ENCODE data around the gene DCUN1D3.

DNA sequence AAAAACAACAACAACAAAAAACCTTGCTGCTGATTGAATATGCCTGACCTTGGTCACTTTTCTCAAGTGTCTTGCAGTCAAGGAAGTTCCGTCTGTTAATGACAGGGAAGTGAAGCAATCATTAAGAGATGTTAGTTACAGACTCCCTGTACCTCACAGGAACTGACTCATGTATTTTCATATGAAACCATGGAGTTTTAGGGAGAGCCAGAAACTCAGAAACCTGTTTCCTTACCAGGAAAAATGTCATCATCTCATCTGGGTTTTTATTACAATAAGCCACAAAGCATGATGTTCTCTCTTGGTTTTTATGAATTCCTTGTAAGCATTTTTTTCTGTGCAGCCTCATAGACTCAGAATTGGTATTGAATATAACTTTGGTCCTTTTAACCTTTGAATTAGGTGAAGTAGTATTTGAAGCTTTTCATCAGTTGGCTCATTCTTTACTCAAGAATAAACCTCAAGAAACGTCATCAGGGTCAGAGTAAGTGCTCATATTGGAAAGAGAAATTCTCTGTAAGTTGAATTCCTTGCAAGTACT, 10.7 kb upstream of the DCUN1D3 start:
- no peak for TF ChIP-seq POLR2A (IDR thresholded peaks at IDR 0.05)
- TF ChIP-seq, protein P1, sequence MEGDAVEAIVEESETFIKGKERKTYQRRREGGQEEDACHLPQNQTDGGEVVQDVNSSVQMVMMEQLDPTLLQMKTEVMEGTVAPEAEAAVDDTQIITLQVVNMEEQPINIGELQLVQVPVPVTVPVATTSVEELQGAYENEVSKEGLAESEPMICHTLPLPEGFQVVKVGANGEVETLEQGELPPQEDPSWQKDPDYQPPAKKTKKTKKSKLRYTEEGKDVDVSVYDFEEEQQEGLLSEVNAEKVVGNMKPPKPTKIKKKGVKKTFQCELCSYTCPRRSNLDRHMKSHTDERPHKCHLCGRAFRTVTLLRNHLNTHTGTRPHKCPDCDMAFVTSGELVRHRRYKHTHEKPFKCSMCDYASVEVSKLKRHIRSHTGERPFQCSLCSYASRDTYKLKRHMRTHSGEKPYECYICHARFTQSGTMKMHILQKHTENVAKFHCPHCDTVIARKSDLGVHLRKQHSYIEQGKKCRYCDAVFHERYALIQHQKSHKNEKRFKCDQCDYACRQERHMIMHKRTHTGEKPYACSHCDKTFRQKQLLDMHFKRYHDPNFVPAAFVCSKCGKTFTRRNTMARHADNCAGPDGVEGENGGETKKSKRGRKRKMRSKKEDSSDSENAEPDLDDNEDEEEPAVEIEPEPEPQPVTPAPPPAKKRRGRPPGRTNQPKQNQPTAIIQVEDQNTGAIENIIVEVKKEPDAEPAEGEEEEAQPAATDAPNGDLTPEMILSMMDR (IDR thresholded peaks at IDR 0.05): no peak

Data from uterus (tissue), 2 donors.